ENCODE data around the gene EMP1.

The EMP1 gene

GRCh38 chr12:13196130-13196921 is at the start of gene EMP1:
EMP1 (plus strand) TSS chr12:13196726; CDS start chr12:13211511, 14,785 bp downstream.
- peak within 1 kb of the TSS; percentile 88 for H3K27ac ChIP-seq (ENCODE audit: low read length)
- H3K4me3 ChIP-seq (ENCODE audit: low read length in 2 of 2): peak within 1 kb of the TSS; percentile 77 to 78

GRCh38 chr12:13147688-13148484 is 48.6 kb upstream of the EMP1 start:
- H3K9ac ChIP-seq (ENCODE audit: low read length in 2 of 2): no peak overlapping the region

More at GRCh38 chr12:13196130-13196921, at the start of gene EMP1:
- Histone ChIP-seq H3K9ac (ENCODE audit: low read length in 2 of 2) (peak within 1 kb of the TSS; percentile 83 to 86), H3K9me3 (ENCODE audit: control insufficient read depth in 2 of 2, low read length in 2 of 2) (no peaks in the 10 kb centered on the region), H3K27me3 (ENCODE audit: control insufficient read depth in 1 of 2, insufficient read depth in 2 of 2, low read length in 2 of 2) (no peaks in the 10 kb centered on the region), H3K4me1 (ENCODE audit: control insufficient read depth, insufficient read depth, low read length) (peaks cover 21% of the 10 kb centered on the region), H3K36me3 (ENCODE audit: control insufficient read depth in 2 of 2, insufficient read depth in 2 of 2, low read length in 2 of 2) (no peaks in the 10 kb centered on the region)

GRCh38 chr12:13148485-13148847 is 48.1 kb upstream of the EMP1 start:
- no peak overlapping the region for H3K27ac ChIP-seq (ENCODE audit: low read length)
- H3K9ac ChIP-seq (ENCODE audit: low read length in 2 of 2): no peak overlapping the region
- H3K9me3 ChIP-seq (ENCODE audit: control insufficient read depth in 2 of 2, low read length in 2 of 2): no peaks in the 10 kb centered on the region
- H3K36me3 ChIP-seq (ENCODE audit: control insufficient read depth in 2 of 2, insufficient read depth in 2 of 2, low read length in 2 of 2): no peaks in the 10 kb centered on the region
- H3K4me1 ChIP-seq (ENCODE audit: control insufficient read depth, insufficient read depth, low read length): no peaks in the 10 kb centered on the region
- H3K4me3 ChIP-seq (ENCODE audit: low read length in 2 of 2): no peak overlapping the region
- no peaks in the 10 kb centered on the region for H3K27me3 ChIP-seq (ENCODE audit: control insufficient read depth in 1 of 2, insufficient read depth in 2 of 2, low read length in 2 of 2)

More at GRCh38 chr12:13147688-13148484, 48.6 kb upstream of the EMP1 start:
- no peaks in the 10 kb centered on the region for H3K36me3 ChIP-seq (ENCODE audit: control insufficient read depth in 2 of 2, insufficient read depth in 2 of 2, low read length in 2 of 2)
- no peaks in the 10 kb centered on the region for H3K27me3 ChIP-seq (ENCODE audit: control insufficient read depth in 1 of 2, insufficient read depth in 2 of 2, low read length in 2 of 2)
- no peak overlapping the region for H3K4me3 ChIP-seq (ENCODE audit: low read length in 2 of 2)
- H3K4me1 ChIP-seq (ENCODE audit: control insufficient read depth, insufficient read depth, low read length): no peaks in the 10 kb centered on the region
- H3K27ac ChIP-seq (ENCODE audit: low read length): no peak overlapping the region
- no peaks in the 10 kb centered on the region for H3K9me3 ChIP-seq (ENCODE audit: control insufficient read depth in 2 of 2, low read length in 2 of 2)

GRCh38 chr12:13149411-13149810 is 47.1 kb upstream of the EMP1 start:
- Histone ChIP-seq H3K4me3 (ENCODE audit: low read length in 2 of 2) (no peak overlapping the region), H3K9ac (ENCODE audit: low read length in 2 of 2) (no peak overlapping the region), H3K9me3 (ENCODE audit: control insufficient read depth in 2 of 2, low read length in 2 of 2) (no peaks in the 10 kb centered on the region), H3K4me1 (ENCODE audit: control insufficient read depth, insufficient read depth, low read length) (no peaks in the 10 kb centered on the region), H3K27ac (ENCODE audit: low read length) (no peak overlapping the region), H3K36me3 (ENCODE audit: control insufficient read depth in 2 of 2, insufficient read depth in 2 of 2, low read length in 2 of 2) (no peaks in the 10 kb centered on the region), H3K27me3 (ENCODE audit: control insufficient read depth in 1 of 2, insufficient read depth in 2 of 2, low read length in 2 of 2) (no peaks in the 10 kb centered on the region)

- no peak overlapping the region for H3K27ac ChIP-seq (ENCODE audit: low read length)
- H3K36me3 ChIP-seq (ENCODE audit: control insufficient read depth in 2 of 2, insufficient read depth in 2 of 2, low read length in 2 of 2): no peaks in the 10 kb centered on the region
- H3K9ac ChIP-seq (ENCODE audit: low read length in 2 of 2): no peak overlapping the region
These were observed 44.2 kb upstream of the EMP1 start for GRCh38 chr12:13152281-13152680.

GRCh38 chr12:13152756-13153155 is 43.8 kb upstream of the EMP1 start:
- no peaks in the 10 kb centered on the region for H3K9me3 ChIP-seq (ENCODE audit: control insufficient read depth in 2 of 2, low read length in 2 of 2)
- H3K27ac ChIP-seq (ENCODE audit: low read length): no peak overlapping the region
- H3K27me3 ChIP-seq (ENCODE audit: control insufficient read depth in 1 of 2, insufficient read depth in 2 of 2, low read length in 2 of 2): no peaks in the 10 kb centered on the region
- H3K9ac ChIP-seq (ENCODE audit: low read length in 2 of 2): no peak overlapping the region
- no peaks in the 10 kb centered on the region for H3K36me3 ChIP-seq (ENCODE audit: control insufficient read depth in 2 of 2, insufficient read depth in 2 of 2, low read length in 2 of 2)
- H3K4me1 ChIP-seq (ENCODE audit: control insufficient read depth, insufficient read depth, low read length): no peaks in the 10 kb centered on the region
- no peak overlapping the region for H3K4me3 ChIP-seq (ENCODE audit: low read length in 2 of 2)

More at GRCh38 chr12:13152281-13152680, 44.2 kb upstream of the EMP1 start:
- Histone ChIP-seq H3K4me1 (ENCODE audit: control insufficient read depth, insufficient read depth, low read length) (no peaks in the 10 kb centered on the region), H3K4me3 (ENCODE audit: low read length in 2 of 2) (no peak overlapping the region), H3K9me3 (ENCODE audit: control insufficient read depth in 2 of 2, low read length in 2 of 2) (no peaks in the 10 kb centered on the region), H3K27me3 (ENCODE audit: control insufficient read depth in 1 of 2, insufficient read depth in 2 of 2, low read length in 2 of 2) (no peaks in the 10 kb centered on the region)

- Histone ChIP-seq H3K27me3 (ENCODE audit: control insufficient read depth in 1 of 2, insufficient read depth in 2 of 2, low read length in 2 of 2) (no peaks in the 10 kb centered on the region), H3K4me1 (ENCODE audit: control insufficient read depth, insufficient read depth, low read length) (no peaks in the 10 kb centered on the region), H3K4me3 (ENCODE audit: low read length in 2 of 2) (no peak overlapping the region), H3K36me3 (ENCODE audit: control insufficient read depth in 2 of 2, insufficient read depth in 2 of 2, low read length in 2 of 2) (no peaks in the 10 kb centered on the region), H3K27ac (ENCODE audit: low read length) (no peak overlapping the region), H3K9me3 (ENCODE audit: control insufficient read depth in 2 of 2, low read length in 2 of 2) (no peaks in the 10 kb centered on the region), H3K9ac (ENCODE audit: low read length in 2 of 2) (no peak overlapping the region)
These were observed 43.3 kb upstream of the EMP1 start for GRCh38 chr12:13153180-13153579.

GRCh38 chr12:13154027-13154538 is 42.4 kb upstream of the EMP1 start:
- Histone ChIP-seq H3K27me3 (ENCODE audit: control insufficient read depth in 1 of 2, insufficient read depth in 2 of 2, low read length in 2 of 2) (no peaks in the 10 kb centered on the region), H3K36me3 (ENCODE audit: control insufficient read depth in 2 of 2, insufficient read depth in 2 of 2, low read length in 2 of 2) (no peaks in the 10 kb centered on the region), H3K9ac (ENCODE audit: low read length in 2 of 2) (no peak overlapping the region), H3K9me3 (ENCODE audit: control insufficient read depth in 2 of 2, low read length in 2 of 2) (no peaks in the 10 kb centered on the region), H3K4me1 (ENCODE audit: control insufficient read depth, insufficient read depth, low read length) (no peaks in the 10 kb centered on the region), H3K27ac (ENCODE audit: low read length) (no peak overlapping the region), H3K4me3 (ENCODE audit: low read length in 2 of 2) (no peak overlapping the region)

- Histone ChIP-seq H3K9ac (ENCODE audit: low read length in 2 of 2) (no peak overlapping the region), H3K27ac (ENCODE audit: low read length) (no peak overlapping the region)
These were observed 41.7 kb upstream of the EMP1 start for GRCh38 chr12:13154831-13155230.

GRCh38 chr12:13156277-13156676 is 40.2 kb upstream of the EMP1 start:
- no peaks in the 10 kb centered on the region for H3K9me3 ChIP-seq (ENCODE audit: control insufficient read depth in 2 of 2, low read length in 2 of 2)
- H3K27me3 ChIP-seq (ENCODE audit: control insufficient read depth in 1 of 2, insufficient read depth in 2 of 2, low read length in 2 of 2): no peaks in the 10 kb centered on the region
- H3K36me3 ChIP-seq (ENCODE audit: control insufficient read depth in 2 of 2, insufficient read depth in 2 of 2, low read length in 2 of 2): no peaks in the 10 kb centered on the region
- no peaks in the 10 kb centered on the region for H3K4me1 ChIP-seq (ENCODE audit: control insufficient read depth, insufficient read depth, low read length)
- H3K27ac ChIP-seq (ENCODE audit: low read length): no peak overlapping the region
- no peak overlapping the region for H3K4me3 ChIP-seq (ENCODE audit: low read length in 2 of 2)
- no peak overlapping the region for H3K9ac ChIP-seq (ENCODE audit: low read length in 2 of 2)

More at GRCh38 chr12:13154831-13155230, 41.7 kb upstream of the EMP1 start:
- Histone ChIP-seq H3K36me3 (ENCODE audit: control insufficient read depth in 2 of 2, insufficient read depth in 2 of 2, low read length in 2 of 2) (no peaks in the 10 kb centered on the region), H3K9me3 (ENCODE audit: control insufficient read depth in 2 of 2, low read length in 2 of 2) (no peaks in the 10 kb centered on the region), H3K4me3 (ENCODE audit: low read length in 2 of 2) (no peak overlapping the region), H3K27me3 (ENCODE audit: control insufficient read depth in 1 of 2, insufficient read depth in 2 of 2, low read length in 2 of 2) (no peaks in the 10 kb centered on the region), H3K4me1 (ENCODE audit: control insufficient read depth, insufficient read depth, low read length) (no peaks in the 10 kb centered on the region)
